Endodermal cell (in vitro differentiated cells): Measurements from ENCODE around the gene ATXN7L1. TPM values are rescaled to one million over a fixed set of nuclear protein-coding genes. Genes with fewer than 3 reads are reported as not detected.

ENCODE experiments used
- DNase-seq: peaks from one replicate; pipeline ENCODE4 v3.0.0-alpha.2; 2017
- H3K27ac ChIP-seq: 2 replicates; pipeline ENCODE4 v1.5.1; 2013; ENCODE audit warnings: mild to moderate bottlenecking, low read depth, low read length, moderate library complexity
- H3K27me3 ChIP-seq: 2 replicates; pipeline ENCODE4 v1.6.1; 2013; ENCODE audit warnings: mild to moderate bottlenecking, low read length, moderate library complexity; ENCODE audit not compliant: insufficient read depth, control insufficient read depth, poor library complexity, severe bottlenecking
- H3K36me3 ChIP-seq: 2 replicates; pipeline ENCODE4 v1.7.0; 2013; ENCODE audit warnings: mild to moderate bottlenecking, low read length, moderate library complexity; ENCODE audit not compliant: control insufficient read depth, insufficient read depth
- H3K4me1 ChIP-seq: one replicate; pipeline ENCODE4 v1.7.0; 2013; ENCODE audit warnings: low read length; ENCODE audit not compliant: control insufficient read depth, insufficient read depth
- H3K4me3 ChIP-seq: 2 replicates; pipeline ENCODE4 v1.5.1; 2013; ENCODE audit warnings: mild to moderate bottlenecking, low read length, moderate library complexity
- H3K9ac ChIP-seq: 2 replicates; pipeline ENCODE4 v1.6.1; 2013; ENCODE audit warnings: mild to moderate bottlenecking, low read length, moderate library complexity; ENCODE audit not compliant: poor library complexity, severe bottlenecking; ENCODE audit errors: extremely low read depth
- H3K9me3 ChIP-seq: 2 replicates; pipeline ENCODE4 v1.6.1; 2013; ENCODE audit warnings: mild to moderate bottlenecking, low read length, moderate library complexity; ENCODE audit not compliant: control insufficient read depth
- H3K27ac Mint-ChIP-seq: 2 replicates; pipeline ENCODE4 v1.8.0; 2020; ENCODE audit warnings: mixed read lengths
- H3K27me3 Mint-ChIP-seq: 2 replicates; pipeline ENCODE4 v1.8.0; 2021; ENCODE audit warnings: mild to moderate bottlenecking, mixed read lengths; ENCODE audit not compliant: insufficient read depth
- H3K36me3 Mint-ChIP-seq: 2 replicates; pipeline ENCODE4 v1.8.0; 2020; ENCODE audit warnings: low read depth, mixed read lengths
- H3K4me1 Mint-ChIP-seq: 2 replicates; pipeline ENCODE4 v1.8.0; 2020; ENCODE audit warnings: mixed read lengths
- H3K4me3 Mint-ChIP-seq: 2 replicates; pipeline ENCODE4 v1.8.0; 2020; ENCODE audit warnings: mild to moderate bottlenecking, moderate library complexity, mixed read lengths
- H3K9me3 Mint-ChIP-seq: 2 replicates; pipeline ENCODE4 v1.8.0; 2020; ENCODE audit warnings: mild to moderate bottlenecking, mixed read lengths
- CTCF ChIP-seq: fragments of 200-600 bp; sonication (generic); conservative IDR thresholded peaks from 2 replicates; pipeline ENCODE4 v1.5.0; 2021; ENCODE audit warnings: antibody characterized with exemption, mild to moderate bottlenecking
- WGBS, 2 experiments: methylation state at CpG; one replicate each; pipeline versions ENCODE4 v1.1.5 to v1.1.7; 2013; ENCODE audit warnings: missing lambda C conversion rate in 2 of 2, mixed read lengths in 1 of 2; ENCODE audit not compliant: insufficient coverage in 1 of 2, insufficient read length in 1 of 2; 5-methylcytosine and 5-hydroxymethylcytosine counted together
- total RNA-seq, 2 donors: library from RNA; stranded (reverse); fragmentation: NEBNext Ultra II Directional in 1 of 2; extraction: Animal tissue kit (Norgen Biotek cat#: 25700) in 1 of 2; gene quantifications; 2 replicates in 1 of 2; 3 replicates in 1 of 2; pipeline ENCODE4 v1.2.1, GENCODE V29; 2021

ATXN7L1 gene
- total RNA-seq, 2 donors from 2014 or later = 16.9 to 30.4 TPM

- H3K27me3 Mint-ChIP-seq = no peaks in the 10 kb centered on the region
- Histone ChIP-seq H3K9me3 (peaks cover 24% of the 10 kb centered on the region), H3K4me1 (no peaks in the 10 kb centered on the region), H3K27me3 (no peaks in the 10 kb centered on the region), H3K36me3 (no peaks in the 10 kb centered on the region), H3K27ac (no peak overlapping the region), H3K4me3 (no peak overlapping the region), H3K9ac (no peak overlapping the region)
- 92 to 100% methylated on average over 1 of the region's 2 CpGs for WGBS, 2 experiments
- no peak overlapping the region for H3K4me3 Mint-ChIP-seq
- H3K4me1 Mint-ChIP-seq = peaks cover 2% of the 10 kb centered on the region
- H3K36me3 Mint-ChIP-seq = no peaks in the 10 kb centered on the region
- no peak for DNase-seq
- no peak overlapping the region for H3K27ac Mint-ChIP-seq
- no peak for TF ChIP-seq CTCF
- peaks cover 25% of the 10 kb centered on the region for H3K9me3 Mint-ChIP-seq
These were observed 290.4 kb downstream of the ATXN7L1 start for GRCh38 chr7:105585850-105586500.

- H3K9me3 Mint-ChIP-seq = peaks cover 25% of the 10 kb centered on the region
- no peaks in the 10 kb centered on the region for H3K4me1 Mint-ChIP-seq
- Histone ChIP-seq H3K4me3 (no peak overlapping the region), H3K9me3 (peaks cover 24% of the 10 kb centered on the region), H3K4me1 (no peaks in the 10 kb centered on the region), H3K36me3 (no peaks in the 10 kb centered on the region), H3K27ac (no peak overlapping the region), H3K27me3 (no peaks in the 10 kb centered on the region), H3K9ac (no peak overlapping the region)
- H3K27me3 Mint-ChIP-seq = no peaks in the 10 kb centered on the region
- H3K27ac Mint-ChIP-seq = no peak overlapping the region
- no peak overlapping the region for H3K4me3 Mint-ChIP-seq
- WGBS, 2 experiments = 92 to 98% methylated on average over 4 to 5 of the region's 5 CpGs
- H3K36me3 Mint-ChIP-seq = no peaks in the 10 kb centered on the region
- DNase-seq = no peak
- no peak for TF ChIP-seq CTCF
These were observed 292.2 kb downstream of the ATXN7L1 start for GRCh38 chr7:105584165-105584564.

- WGBS, 2 experiments = 92 to 96% methylated on average over 8 to 38 of the region's 39 CpGs
- Mint-ChIP-seq H3K9me3 (peaks cover 25% of the 10 kb centered on the region), H3K27me3 (no peaks in the 10 kb centered on the region), H3K4me1 (no peaks in the 10 kb centered on the region), H3K4me3 (no peak overlapping the region), H3K27ac (no peak overlapping the region), H3K36me3 (no peaks in the 10 kb centered on the region)
- Histone ChIP-seq H3K4me1 (no peaks in the 10 kb centered on the region), H3K9me3 (peaks cover 24% of the 10 kb centered on the region), H3K27ac (no peak overlapping the region), H3K27me3 (no peaks in the 10 kb centered on the region), H3K36me3 (no peaks in the 10 kb centered on the region), H3K9ac (no peak overlapping the region), H3K4me3 (no peak overlapping the region)
- no peak for DNase-seq
- TF ChIP-seq CTCF = no peak
These were observed 293.3 kb downstream of the ATXN7L1 start for GRCh38 chr7:105583061-105583460.
